GM20431 (cell line): Measurements from ENCODE around the gene COBL.

Experiments
- in situ Hi-C: fragments of 300-500 bp; cut with MseI, MboI; formaldehyde crosslinking; loops from one replicate; pipeline ENCODE4 v1.15.0; 2020; ENCODE audit warnings: low sequenced_read_pairs; ENCODE audit not compliant: unreplicated experiment

COBL gene

GRCh38 chr7:51286401-51286800 is 30.2 kb downstream of the COBL start:
- in situ Hi-C loops = no loop called here

- in situ Hi-C loops = no loop called here
Measured at GRCh38 chr7:51280156-51280555, 36.5 kb downstream of the COBL start.

- in situ Hi-C loops = no loop called here
Measured at GRCh38 chr7:51279391-51280023, 37.1 kb downstream of the COBL start.

GRCh38 chr7:51278797-51279196 is 37.8 kb downstream of the COBL start:
- in situ Hi-C loops = no loop called here

GRCh38 chr7:51276967-51277366 is 39.6 kb downstream of the COBL start:
- in situ Hi-C loops = no loop called here

- in situ Hi-C loops = no loop called here
Measured at GRCh38 chr7:51276091-51276605, 40.5 kb downstream of the COBL start.

GRCh38 chr7:51275532-51275931 is 41.1 kb downstream of the COBL start:
- in situ Hi-C loops = no loop called here

- in situ Hi-C loops = no loop called here
Measured at GRCh38 chr7:51274955-51275354, 41.7 kb downstream of the COBL start.

- in situ Hi-C loops = no loop called here
Measured at GRCh38 chr7:51274001-51274400, 42.6 kb downstream of the COBL start.

- in situ Hi-C loops = no loop called here
Measured at GRCh38 chr7:51273360-51273759, 43.2 kb downstream of the COBL start.

GRCh38 chr7:51270965-51271364 is 45.6 kb downstream of the COBL start:
- in situ Hi-C loops = no loop called here

GRCh38 chr7:51269911-51270310 is 46.7 kb downstream of the COBL start:
- in situ Hi-C loops = no loop called here

- in situ Hi-C loops = no loop called here
Measured at GRCh38 chr7:51269321-51269720, 47.3 kb downstream of the COBL start.

GRCh38 chr7:51268859-51269258 is 47.8 kb downstream of the COBL start:
- in situ Hi-C loops = no loop called here

GRCh38 chr7:51267169-51267568 is 49.4 kb downstream of the COBL start:
- in situ Hi-C loops = no loop called here

GRCh38 chr7:51265066-51265907 is 51.3 kb downstream of the COBL start:
- in situ Hi-C loops = no loop called here

- in situ Hi-C loops = no loop called here
Measured at GRCh38 chr7:51263631-51264484, 52.8 kb downstream of the COBL start.

GRCh38 chr7:51262796-51263531 is 53.6 kb downstream of the COBL start:
- in situ Hi-C loops = no loop called here

GRCh38 chr7:51261950-51262795 is 54.4 kb downstream of the COBL start:
- in situ Hi-C loops = no loop called here
